ENCODE results near the gene GAS2L2.
"Not testable (repeated sequence)": the region's sequence is repeated elsewhere in the genome, so short reads cannot be mapped to it uniquely, and the experiment has no call there.

GAS2L2 gene

GRCh38 chr17:35773129-35773528, 20.1 kb upstream of the GAS2L2 start:
- no peak for DNase-seq (ENCODE audit: low read depth)

- no peak for DNase-seq (ENCODE audit: low read depth)
These were observed 17.0 kb upstream of the GAS2L2 start for GRCh38 chr17:35769895-35770486.

- DNase-seq (ENCODE audit: low read depth) = no peak
These were observed 15.8 kb upstream of the GAS2L2 start for GRCh38 chr17:35768797-35769196.

- peak; percentile 38 for DNase-seq (ENCODE audit: low read depth)
These were observed 14.0 kb upstream of the GAS2L2 start for GRCh38 chr17:35766903-35767510.

- DNase-seq (ENCODE audit: low read depth) = no peak
These were observed 13.4 kb upstream of the GAS2L2 start for GRCh38 chr17:35766489-35766877.

GRCh38 chr17:35765756-35766488, 12.9 kb upstream of the GAS2L2 start:
- no peak for DNase-seq (ENCODE audit: low read depth)

- DNase-seq (ENCODE audit: low read depth) = no peak
These were observed 12.2 kb upstream of the GAS2L2 start for GRCh38 chr17:35765086-35765710.

- DNase-seq (ENCODE audit: low read depth) = peak; percentile 70
These were observed 11.3 kb upstream of the GAS2L2 start for GRCh38 chr17:35764123-35764991.

GRCh38 chr17:35763767-35764122, 10.7 kb upstream of the GAS2L2 start:
- DNase-seq (ENCODE audit: low read depth) = no peak

- no peak for DNase-seq (ENCODE audit: low read depth)
These were observed 8.6 kb upstream of the GAS2L2 start for GRCh38 chr17:35761601-35762000.

- DNase-seq (ENCODE audit: low read depth) = no peak
These were observed 7.5 kb upstream of the GAS2L2 start, which contains the start of gene C17orf50 for GRCh38 chr17:35760587-35760986. Gene C17orf50 (plus strand): TSS chr17:35760887. CDS start chr17:35760942, 55 bp downstream.

- no peak for DNase-seq (ENCODE audit: low read depth)
These were observed 4.2 kb upstream of the GAS2L2 start for GRCh38 chr17:35757243-35757642.

- DNase-seq (ENCODE audit: low read depth) = no peak
These were observed 568 bp downstream of the GAS2L2 start for GRCh38 chr17:35752471-35752870.

GRCh38 chr17:35751541-35751940, 1.5 kb downstream of the GAS2L2 start:
- not testable (repeated sequence) for DNase-seq (ENCODE audit: low read depth)

- no peak for DNase-seq (ENCODE audit: low read depth)
These were observed 2.3 kb downstream of the GAS2L2 start for GRCh38 chr17:35750526-35751395.

GRCh38 chr17:35749560-35750412, 3.3 kb downstream of the GAS2L2 start:
- no peak for DNase-seq (ENCODE audit: low read depth)

GRCh38 chr17:35748979-35749378, 4.1 kb downstream of the GAS2L2 start:
- DNase-seq (ENCODE audit: low read depth) = no peak

GRCh38 chr17:35748341-35748841, 4.6 kb downstream of the GAS2L2 start:
- DNase-seq (ENCODE audit: low read depth) = no peak

- DNase-seq (ENCODE audit: low read depth) = peak; percentile 67
These were observed 5.5 kb downstream of the GAS2L2 start for GRCh38 chr17:35747540-35748017.

All from amniotic epithelial cell (primary cell).